DMS 273 (cell line): ENCODE results near the gene CRYBG2.
"Not testable (repeated sequence)": the region's sequence is repeated elsewhere in the genome, so short reads cannot be mapped to it uniquely, and the experiment has no call there.

Source experiments
- DNase-seq: peaks from one replicate; lab custom pipeline; 2025; ENCODE audit not compliant: unreplicated experiment; lab: John Stamatoyannopoulos, UW

CRYBG2 gene

DNA sequence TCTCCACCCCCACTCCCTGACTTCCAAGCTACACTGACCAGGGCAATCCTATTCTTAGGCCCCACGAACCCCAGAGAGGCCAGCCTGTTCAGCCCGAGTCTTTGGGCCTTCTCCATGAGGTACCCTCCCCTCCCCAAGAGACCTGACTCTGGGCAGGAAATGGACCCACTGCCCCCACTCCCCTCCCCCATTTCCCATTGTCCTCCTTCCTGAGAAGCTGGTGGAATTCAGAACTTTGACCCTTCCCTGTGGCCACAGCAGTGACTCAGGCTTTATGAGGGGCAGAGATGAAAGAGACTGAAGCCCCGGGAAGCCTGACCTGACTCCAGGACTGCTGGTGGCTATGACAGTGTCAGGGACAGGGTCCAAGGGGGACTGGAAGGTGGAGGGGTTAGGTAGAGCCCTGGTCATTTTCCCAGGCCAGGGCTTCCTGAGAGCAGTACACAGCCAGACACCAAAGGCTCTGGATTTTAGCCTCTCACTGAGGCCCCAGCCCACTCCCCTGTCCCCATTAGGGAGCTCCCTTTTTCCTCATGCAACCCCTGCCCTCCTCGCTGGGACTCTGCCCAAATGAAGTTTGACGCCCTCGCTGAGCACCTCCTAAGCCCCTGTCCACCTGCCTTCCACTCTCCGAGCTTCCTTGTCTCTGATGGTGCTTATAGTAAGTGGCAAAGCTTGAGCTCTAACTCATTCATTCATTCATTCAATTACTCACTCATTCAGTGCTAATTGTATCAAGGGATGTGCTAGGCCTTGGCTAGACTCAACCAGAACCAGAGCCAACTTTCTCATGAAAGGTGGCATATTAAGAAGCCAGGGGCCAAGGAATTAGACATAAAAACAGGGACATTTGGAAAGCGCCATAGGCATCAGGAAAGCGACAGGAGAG lies 3.0 kb downstream of the CRYBG2 start:
- no peak for DNase-seq

DNA sequence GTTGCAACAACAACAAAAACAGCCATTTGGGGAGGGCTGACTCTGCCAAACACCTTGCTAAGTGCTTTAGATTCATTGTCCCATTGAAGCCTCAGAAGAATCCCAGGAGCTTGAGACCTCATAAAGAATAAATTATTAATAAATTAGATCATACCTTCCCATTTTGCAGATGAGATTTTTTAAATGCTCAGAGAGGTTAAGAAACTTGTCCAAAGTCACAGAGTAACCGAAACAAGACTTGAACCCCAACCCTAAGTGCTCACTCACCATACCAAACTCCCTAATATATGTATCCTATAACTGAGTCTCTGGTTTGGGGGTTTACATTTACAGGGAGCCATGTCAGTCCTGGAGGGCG lies 3.6 kb downstream of the CRYBG2 start:
- no peak for DNase-seq

DNA sequence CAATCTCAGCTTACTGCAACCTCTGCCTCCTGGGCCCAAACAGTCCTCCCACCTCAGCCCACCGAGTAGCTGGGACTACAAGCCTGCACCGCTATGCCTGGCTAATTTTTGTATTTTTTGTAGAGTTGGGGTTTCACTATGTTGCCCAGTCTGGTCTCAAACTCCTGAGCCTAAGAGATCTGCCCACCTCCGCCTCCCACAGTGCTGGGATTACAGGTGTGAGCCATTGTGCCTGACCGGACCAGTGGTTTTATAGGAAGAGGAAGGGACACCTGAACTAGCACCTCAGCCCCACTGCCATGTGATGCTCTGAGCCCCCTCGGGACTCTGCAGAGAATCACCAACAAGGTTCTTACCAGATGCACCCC lies 4.1 kb downstream of the CRYBG2 start:
- DNase-seq, result no peak

DNA sequence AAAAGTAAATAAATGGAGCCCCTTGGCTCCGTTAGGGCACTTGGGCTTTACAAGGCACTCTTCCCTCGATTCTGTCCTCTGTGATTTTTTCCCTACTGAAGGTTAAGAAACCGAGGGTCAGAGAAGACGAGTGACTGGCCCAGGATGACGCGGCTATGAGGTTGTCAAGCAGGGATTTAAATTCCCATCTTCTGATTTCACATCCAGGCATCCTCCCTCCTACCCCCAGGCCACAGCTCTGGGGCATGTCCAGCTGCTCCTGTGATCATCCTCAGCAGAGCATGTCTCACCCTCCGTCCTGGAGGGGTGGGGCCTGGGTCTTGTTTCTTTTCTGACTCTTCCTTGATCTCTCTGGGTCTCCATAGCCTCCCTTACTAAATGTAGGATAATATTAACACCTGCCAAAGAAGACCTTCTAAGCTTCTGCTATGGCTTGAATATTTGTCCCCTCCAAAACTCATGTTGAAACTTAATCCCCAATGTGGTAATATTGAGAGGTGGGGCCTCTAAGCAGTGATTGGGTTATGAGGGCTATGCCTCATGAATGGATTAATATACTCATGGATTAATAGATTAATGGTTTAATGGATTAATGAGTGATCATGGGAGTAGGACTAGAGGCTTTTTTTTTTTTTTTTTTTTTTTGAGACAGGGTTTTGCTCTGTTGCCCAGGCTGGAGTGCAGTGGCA lies 4.6 kb downstream of the CRYBG2 start:
- DNase-seq, result no peak

DNA sequence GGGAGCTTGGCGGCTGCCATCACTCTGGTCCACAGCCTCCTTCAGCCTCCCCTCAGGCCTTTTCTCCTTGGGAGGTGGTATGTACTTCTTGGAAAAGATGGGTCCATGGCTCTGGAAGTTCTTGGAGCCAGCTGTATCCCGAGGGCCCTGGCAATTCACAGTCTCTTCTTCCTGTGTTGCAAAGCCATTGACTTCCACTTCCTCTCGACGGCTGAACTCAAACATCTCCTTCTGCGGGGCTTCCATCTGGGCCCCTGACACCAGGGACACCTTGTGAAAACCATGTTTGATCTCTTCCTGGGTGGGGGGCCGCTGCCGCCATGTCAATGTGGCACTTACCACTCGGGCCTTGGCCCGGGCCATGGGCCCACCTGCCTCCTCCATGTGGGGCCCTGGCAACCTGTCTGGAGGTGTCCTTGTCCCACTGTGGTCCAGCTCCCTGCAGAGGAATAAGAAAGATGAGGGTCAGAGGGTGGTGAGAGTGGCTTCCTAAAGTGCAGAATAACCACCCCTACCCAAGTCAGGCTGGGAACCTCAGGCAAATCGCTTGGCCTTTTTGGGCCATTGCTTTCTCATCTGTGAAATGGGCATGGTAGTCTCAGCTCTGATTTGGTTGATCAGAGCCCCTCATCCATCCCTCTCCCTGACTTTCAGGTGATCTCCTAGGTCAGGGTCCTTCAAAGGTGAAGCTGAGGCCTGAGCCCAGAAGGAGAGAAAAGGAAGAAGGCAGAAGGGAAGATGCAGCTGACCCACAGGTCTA lies 7.5 kb downstream of the CRYBG2 start:
- no peak for DNase-seq

DNA sequence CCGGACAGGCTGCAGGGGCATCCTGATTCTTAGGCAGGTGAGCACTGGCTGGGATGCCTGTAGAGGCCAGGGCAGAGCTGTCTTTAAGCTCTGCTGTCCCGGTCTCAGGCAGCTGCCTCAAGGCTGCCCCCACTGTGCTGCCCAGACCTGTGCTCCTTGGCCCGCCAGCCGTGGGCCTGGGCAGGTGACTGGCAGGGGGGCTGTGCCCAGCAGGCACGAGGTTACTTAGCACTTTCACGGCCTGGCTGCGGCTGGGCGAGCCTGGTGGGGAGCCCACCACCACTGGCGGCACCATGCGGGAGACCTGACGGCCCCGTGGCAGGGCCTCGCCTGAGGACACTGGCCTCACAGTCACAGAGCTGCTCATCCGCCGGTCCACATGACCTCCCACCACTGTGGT lies 8.2 kb downstream of the CRYBG2 start:
- DNase-seq, result no peak

DNA sequence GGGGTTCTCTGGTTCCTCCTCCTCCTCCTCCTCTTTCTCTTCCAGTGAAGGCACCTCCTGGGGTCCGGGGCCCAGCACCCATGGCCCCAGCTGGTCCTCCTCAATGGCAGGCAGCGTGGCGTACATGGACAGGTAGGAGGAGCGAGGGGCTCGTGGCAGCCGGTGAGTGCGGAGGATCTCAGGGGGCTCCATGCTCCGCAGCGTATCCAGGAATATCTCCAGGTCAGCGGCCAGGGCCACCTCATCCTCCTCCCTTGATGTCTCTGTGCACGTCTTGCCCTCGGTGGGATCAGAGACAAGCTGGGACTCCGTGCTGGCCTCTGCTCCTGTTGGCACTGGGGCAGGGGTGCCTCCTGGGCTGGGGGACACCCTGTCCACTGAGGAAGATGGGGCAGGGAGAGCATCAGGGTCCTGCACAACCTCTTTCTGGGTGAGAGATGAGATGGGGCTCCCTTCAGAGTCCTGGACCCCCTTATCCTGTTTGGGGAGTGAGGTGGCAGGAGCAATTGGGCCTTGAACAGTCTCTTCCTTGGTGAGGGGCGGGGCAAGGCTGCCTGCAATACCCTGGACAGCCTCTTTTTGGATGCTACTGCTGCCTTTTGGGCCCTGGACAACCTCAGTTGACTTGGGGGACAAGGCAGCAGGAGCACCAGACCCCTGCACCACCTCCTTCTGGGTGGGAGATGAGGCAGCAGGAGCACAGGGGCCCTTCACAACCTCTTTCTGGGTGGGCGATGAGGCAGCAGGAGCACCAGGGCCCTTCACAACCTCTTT lies 9.6 kb downstream of the CRYBG2 start:
- DNase-seq, result no peak

DNA sequence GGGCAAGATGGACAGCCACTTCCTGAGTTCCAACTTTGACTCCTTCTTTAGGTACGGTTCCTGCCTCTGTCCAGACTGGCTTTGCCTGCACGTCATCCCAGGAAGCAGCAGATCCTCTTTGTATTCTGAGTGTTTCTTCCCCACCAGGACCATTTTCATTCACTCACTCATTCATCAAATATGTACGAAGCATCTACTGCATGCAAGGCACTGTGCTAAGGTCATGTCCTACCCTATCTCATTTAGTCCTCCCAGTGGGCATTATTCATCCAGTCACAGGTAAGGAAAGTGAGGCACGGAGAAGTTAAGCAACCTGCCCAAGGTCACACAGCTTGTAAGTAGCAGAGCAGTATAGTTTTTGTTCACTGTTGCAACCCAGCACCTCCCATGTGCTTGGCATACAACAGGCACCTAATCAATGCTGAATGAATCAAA lies 13.9 kb downstream of the CRYBG2 start:
- no peak for DNase-seq

DNA sequence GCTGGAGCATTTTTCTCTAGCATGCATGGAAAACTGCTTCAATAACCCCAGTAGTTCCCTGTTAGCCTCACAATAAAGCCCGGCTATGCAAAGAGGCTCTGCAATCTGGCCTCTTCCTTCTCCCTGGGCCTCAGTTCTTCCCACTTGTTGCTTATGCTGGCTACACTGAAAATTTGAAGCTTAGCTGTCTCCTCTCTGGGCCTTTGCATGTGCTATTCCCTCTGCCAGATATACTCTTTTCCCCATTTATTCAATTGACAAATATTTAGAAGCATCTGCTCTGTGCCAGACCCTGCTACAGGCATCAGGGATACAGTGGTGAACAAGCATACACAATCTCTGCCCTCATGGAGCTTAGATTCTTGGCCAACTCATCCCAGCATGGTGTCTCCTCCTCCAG lies 15.3 kb downstream of the CRYBG2 start:
- no peak for DNase-seq

DNA sequence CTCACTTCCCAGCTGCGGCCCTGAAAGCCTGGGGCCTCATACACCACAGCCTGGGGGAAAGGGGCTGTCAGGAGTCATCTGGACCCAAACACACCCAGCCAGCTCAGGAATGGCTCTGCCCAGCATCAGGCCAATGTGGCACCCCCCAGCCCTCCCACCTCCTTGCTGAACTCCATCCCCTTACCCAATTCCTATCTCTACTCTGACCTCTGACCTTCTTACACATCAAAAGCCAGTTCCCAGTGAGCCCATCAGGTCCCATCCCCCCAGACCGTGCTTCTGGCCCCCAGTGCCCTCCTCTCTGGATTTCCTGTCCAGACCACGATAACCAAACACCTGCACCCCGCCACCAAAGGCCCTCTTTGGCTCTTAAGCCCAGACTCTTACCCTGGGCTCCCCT lies 16.3 kb downstream of the CRYBG2 start:
- DNase-seq, result no peak

DNA sequence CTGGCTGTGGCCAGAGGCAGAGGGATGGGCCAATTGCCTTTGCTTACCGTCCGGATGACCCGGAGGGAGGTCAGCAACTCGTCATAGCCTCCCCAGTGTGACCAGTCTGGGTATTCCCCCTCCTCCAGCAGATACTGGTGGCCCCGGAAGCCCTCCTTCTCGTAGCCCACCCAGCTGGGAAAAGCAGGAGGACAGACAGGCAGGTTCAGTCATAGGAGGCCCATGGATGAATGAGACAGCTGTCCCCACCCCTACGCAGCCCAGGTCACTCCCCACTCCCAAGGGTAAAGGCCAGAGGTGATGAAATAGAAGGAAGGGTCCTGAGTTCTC lies 16.8 kb downstream of the CRYBG2 start:
- DNase-seq, result no peak

DNA sequence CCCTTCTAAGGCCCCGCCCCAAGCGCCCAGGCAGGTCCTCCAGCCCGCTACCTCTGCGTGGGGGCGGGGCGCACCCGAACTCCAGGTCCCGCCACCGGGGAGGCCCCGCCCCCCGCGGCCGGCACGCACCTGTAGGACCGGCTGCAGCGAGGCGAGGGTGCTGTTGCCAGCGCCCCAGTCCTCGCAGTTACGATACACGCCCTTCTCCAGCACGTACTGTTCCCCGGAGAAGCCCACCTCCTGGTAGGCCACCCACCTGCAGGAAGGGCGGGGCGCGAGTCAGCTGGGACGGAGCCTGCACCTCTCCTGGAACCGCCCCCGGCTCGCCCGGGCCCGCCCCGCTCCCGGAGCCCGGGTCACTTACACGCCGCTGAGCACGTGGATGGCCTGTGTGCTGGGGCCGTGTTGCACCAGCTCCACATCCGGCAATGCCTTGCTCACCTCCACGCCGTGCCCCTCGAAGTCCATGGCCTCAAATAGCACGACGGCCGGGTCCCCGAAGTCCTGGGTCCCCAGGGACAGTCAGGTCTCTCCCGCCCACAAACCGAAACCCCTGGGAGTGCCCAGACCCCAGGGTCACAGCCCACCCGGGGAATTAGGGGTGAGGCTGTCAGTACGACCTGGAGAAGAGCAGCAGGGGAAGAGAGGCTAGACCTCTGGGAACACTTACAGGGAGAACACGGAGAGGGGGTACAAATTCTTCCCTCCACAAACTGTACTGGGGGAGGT lies 17.3 kb downstream of the CRYBG2 start:
- DNase-seq, result peak; percentile 74

DNA sequence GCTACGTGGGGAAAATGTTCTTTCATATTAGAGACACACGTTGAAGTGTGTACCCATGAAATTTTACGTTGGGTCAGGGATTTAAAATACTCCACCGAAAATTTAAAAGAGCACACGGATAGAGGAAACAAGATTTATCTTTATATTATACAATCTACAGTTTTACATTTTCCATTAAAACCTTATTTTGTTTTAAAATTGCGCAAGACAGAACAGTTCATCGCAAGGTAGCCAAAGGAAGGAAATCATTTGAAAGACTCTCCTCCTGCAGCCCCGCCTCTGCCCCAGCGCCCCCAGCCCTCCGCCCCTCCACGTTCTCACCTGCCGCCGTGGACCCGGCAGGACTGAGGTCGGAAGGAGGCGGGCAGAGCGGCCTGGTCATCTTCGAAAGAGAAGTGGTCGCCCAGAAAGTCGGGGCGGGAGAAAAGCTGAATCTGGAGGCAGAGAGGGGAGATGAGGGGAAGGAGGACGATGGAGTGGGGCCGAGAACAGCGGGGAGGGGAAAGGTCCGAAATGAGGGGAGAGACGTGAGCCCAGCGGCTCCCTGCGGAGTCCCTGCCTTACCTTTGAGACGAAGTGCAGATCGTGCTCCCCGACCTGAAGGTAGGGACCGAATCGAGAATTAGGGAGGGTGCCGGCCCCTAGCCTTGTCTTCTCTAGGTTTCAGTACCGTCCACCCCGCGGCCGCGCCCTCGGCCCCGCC lies 18.0 kb downstream of the CRYBG2 start:
- no peak for DNase-seq

DNA sequence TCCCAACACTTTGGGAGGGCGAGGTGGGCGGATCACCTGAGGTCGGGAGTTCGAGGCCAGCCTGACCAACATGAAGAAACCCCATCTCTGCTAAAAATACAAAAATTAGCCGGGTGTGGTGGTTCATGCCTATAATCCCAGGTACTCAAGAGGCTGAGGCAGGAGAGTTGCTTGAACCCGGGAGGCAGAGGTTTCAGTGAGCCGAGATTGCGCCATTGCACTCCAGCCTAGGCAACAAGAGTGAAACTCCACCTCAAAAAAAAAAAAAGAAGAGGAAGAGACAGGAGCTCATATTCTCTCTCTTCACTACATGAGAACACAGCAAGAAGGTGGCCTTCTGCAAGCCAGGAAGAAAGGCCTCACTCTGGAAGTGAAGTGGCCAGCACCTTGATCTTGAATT lies 20.6 kb downstream of the CRYBG2 start:
- DNase-seq, result not testable (repeated sequence)

DNA sequence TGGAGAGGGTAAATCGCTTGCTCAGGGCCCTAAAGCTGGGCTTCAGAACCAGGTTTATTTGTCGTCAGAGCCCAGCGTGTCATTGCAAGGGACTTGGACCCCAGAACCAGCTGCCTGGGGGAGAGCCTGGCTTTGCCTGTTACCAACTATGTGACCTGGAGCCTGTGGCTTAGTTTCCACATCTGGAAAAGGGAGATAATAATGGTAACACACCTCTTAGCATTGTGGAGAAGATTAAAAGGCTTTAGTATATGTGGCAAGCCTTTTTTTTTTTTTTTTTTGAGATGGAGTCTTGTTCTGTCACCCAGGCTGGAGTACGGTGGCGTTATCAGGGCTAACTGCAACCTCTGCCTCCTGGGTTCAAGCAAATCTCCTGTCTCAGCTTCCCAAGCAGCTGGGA lies 23.7 kb downstream of the CRYBG2 start:
- no peak for DNase-seq

DNA sequence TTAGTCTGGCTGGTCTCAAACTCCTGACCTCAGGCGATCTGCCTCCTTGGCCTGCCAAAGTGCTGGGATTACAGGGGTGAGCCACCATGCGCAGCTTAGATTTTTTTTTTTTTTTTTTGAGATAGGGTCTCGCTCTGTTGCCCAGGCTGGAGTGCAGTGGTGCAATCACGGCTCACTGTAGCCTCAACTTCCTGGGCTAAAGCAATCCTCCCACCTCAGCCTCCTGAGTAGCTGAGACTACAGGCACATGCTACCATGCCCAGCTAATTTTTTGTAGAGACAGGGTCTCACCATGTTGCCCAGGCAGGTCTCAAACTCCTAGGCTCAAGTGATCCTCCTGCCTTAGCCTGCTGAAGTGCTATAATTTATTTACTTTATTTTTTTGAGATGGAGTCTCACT lies 24.6 kb downstream of the CRYBG2 start:
- not testable (repeated sequence) for DNase-seq

DNA sequence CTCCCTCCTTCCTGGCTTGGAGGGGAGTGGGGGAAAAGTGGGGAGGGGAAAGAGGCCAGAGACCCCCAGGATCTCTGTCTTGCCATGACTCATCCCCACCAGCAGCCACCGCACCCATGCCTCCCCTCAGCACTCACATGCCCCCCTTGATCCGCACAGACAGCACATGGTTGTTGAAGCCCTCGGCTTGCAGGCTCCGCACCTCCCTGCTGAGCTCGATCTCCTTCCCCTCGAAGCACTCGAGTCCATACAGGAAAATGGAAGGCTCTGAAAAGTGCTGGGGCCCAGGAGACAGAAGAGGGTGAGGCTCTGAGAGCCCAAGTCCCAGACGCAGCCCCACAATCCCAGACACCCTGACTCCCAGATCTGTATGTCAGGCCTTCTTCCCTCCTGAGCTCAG lies 25.3 kb downstream of the CRYBG2 start:
- no peak for DNase-seq

DNA sequence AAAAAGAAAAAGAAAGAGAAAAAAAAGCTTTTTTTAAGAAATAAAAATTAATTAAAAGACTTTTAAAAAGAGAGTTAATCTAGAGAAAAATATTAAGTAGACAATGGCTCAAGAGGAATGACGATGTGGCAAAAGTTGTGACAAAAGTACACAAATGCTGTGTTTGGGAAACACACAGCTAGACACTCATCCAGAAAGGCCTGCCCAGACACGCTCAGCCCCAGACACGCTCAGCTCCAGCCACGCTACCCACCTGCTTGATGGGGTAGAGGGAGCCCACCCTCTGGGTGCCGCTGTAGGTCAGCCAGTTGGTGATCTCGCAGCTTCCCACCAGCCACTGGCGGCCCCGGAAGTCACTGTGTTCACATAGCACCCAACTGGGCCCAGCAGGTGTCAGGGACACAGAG lies 26.0 kb downstream of the CRYBG2 start:
- peak; percentile 48 for DNase-seq

DNA sequence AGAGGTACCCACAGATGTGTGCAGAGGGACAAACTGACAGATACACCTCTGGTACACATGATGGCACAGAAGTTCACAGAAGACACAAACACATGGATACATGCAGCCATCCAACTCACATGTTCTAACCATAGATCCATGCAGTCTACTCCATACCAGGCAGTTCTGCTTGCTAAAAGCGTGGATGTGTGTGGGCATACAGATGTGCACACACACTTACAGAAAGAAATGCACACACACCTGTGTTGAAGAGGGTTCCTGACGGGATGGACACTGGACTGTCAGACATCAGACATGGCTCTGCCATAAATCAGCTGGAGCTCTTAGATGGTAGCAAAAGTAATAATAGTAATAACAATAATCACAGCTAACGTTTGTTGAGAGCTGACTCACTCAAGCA lies 29.4 kb downstream of the CRYBG2 start:
- no peak for DNase-seq

DNA sequence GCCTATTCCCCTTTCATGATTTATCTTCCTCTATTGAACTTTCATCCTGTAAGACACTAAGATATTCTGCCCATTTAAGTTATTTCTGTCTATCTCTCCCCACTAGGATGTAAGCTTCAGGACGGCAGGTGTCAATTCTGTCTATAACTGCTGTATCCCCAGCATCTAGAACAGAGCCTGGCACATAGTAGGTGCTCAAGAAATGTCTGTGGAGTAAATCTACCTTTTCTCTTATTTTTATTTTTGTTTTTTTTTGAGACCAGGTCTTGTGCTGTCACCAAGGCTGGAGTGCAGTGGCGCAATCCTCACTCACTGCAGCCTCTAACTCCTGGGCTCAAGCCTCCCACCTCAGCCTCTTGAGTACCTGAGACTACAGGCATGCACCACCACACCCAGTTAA lies 30.5 kb downstream of the CRYBG2 start:
- DNase-seq, result no peak
